MM.1S (cell line): Measurements from ENCODE around the gene SYNE2.

Experiments
- DNase-seq: peaks from one replicate; pipeline ENCODE4 v3.0.0-alpha.2; 2015
- H2AFZ ChIP-seq: fragments of 300-600 bp; sonication (generic); 2 replicates; pipeline ENCODE4 v1.6.0; 2016; ENCODE audit warnings: antibody characterized with exemption, low read length
- H3F3A ChIP-seq: fragments of 300-600 bp; sonication (generic); 2 replicates; pipeline ENCODE4 v1.6.1; 2016; ENCODE audit warnings: mild to moderate bottlenecking, antibody characterized with exemption, low read length, moderate library complexity, mixed read lengths; ENCODE audit not compliant: insufficient read depth
- H3K27ac ChIP-seq: fragments of 300-600 bp; sonication (generic); 2 replicates; pipeline ENCODE4 v1.5.1; 2016; ENCODE audit warnings: mild to moderate bottlenecking, low read length
- H3K27me3 ChIP-seq: fragments of 300-600 bp; sonication (generic); replicated peaks from 2 replicates; pipeline ENCODE4 v1.6.0; 2016; ENCODE audit warnings: low read length; ENCODE audit not compliant: insufficient read depth
- H3K36me3 ChIP-seq: fragments of 300-600 bp; sonication (generic); replicated peaks from 2 replicates; pipeline ENCODE4 v1.6.1; 2016; ENCODE audit warnings: mild to moderate bottlenecking, low read length, mixed read lengths; ENCODE audit not compliant: insufficient read depth
- H3K4me1 ChIP-seq: fragments of 300-600 bp; sonication (generic); 2 replicates; pipeline ENCODE4 v1.6.1; 2016; ENCODE audit warnings: low read length, mixed read lengths
- H3K4me2 ChIP-seq: fragments of 300-600 bp; sonication (generic); 2 replicates; pipeline ENCODE4 v1.6.0; 2016; ENCODE audit warnings: low read depth, low read length
- H3K4me3 ChIP-seq: fragments of 300-600 bp; sonication (generic); 2 replicates; pipeline ENCODE4 v1.5.1; 2016; ENCODE audit warnings: low read length, mixed read lengths
- H3K79me2 ChIP-seq: fragments of 300-600 bp; sonication (generic); 2 replicates; pipeline ENCODE4 v1.6.1; 2016; ENCODE audit warnings: mixed run types, low read length, mixed read lengths
- H3K9ac ChIP-seq: fragments of 300-600 bp; sonication (generic); 2 replicates; pipeline ENCODE4 v1.6.1; 2016; ENCODE audit warnings: low read length, mixed read lengths
- H3K9me2 ChIP-seq: fragments of 300-600 bp; sonication (generic); replicated peaks from 2 replicates; pipeline ENCODE4 v1.6.1; 2016; ENCODE audit warnings: mild to moderate bottlenecking, low read length, mixed read lengths; ENCODE audit not compliant: insufficient read depth
- H3K9me3 ChIP-seq: fragments of 300-600 bp; sonication (generic); replicated peaks from 2 replicates; pipeline ENCODE4 v1.6.1; 2016; ENCODE audit warnings: mild to moderate bottlenecking, low read length, mixed read lengths; ENCODE audit not compliant: insufficient read depth
- H4K20me1 ChIP-seq: fragments of 300-600 bp; sonication (generic); 2 replicates; pipeline ENCODE4 v1.6.1; 2016; ENCODE audit warnings: mild to moderate bottlenecking, low read length, moderate library complexity, mixed read lengths; ENCODE audit not compliant: insufficient read depth
- CTCF ChIP-seq: fragments of 300-600 bp; sonication (generic); IDR thresholded peaks from 2 replicates; pipeline ENCODE4 v1.5.1; 2016; ENCODE audit warnings: antibody characterized with exemption, low read length, mixed read lengths
- EZH2 ChIP-seq: fragments of 300-600 bp; sonication (generic); optimal IDR thresholded peaks from 2 replicates; pipeline ENCODE3; 2017; ENCODE audit warnings: low read depth, mild to moderate bottlenecking, antibody characterized with exemption, low read length, mixed read lengths
- EZH2phosphoT487 ChIP-seq: fragments of 300-600 bp; sonication (generic); IDR thresholded peaks from 2 replicates; pipeline ENCODE4 v1.6.1; 2018; ENCODE audit warnings: antibody characterized with exemption, low read length

SYNE2 gene

GRCh38 chr14:63833728-63834127 is 19.1 kb upstream of the SYNE2 start:
- TF ChIP-seq EZH2 (no peak), CTCF (no peak), EZH2phosphoT487 (no peak)
- H3K27me3 ChIP-seq = no peaks in the 10 kb centered on the region
- H3K9me2 ChIP-seq = no peaks in the 10 kb centered on the region
- H3K36me3 ChIP-seq = no peaks in the 10 kb centered on the region
- no peak overlapping the region for H3K27ac ChIP-seq
- no peaks in the 10 kb centered on the region for H3K4me1 ChIP-seq
- H2AFZ ChIP-seq = no peak overlapping the region
- no peak overlapping the region for H3K4me2 ChIP-seq
- H3K9ac ChIP-seq = no peak overlapping the region
- H4K20me1 ChIP-seq = no peaks in the 10 kb centered on the region
- H3F3A ChIP-seq = no peaks in the 10 kb centered on the region
- no peaks in the 10 kb centered on the region for H3K79me2 ChIP-seq
- no peak for DNase-seq
- H3K4me3 ChIP-seq = no peak overlapping the region
- H3K9me3 ChIP-seq = no peaks in the 10 kb centered on the region

DNA sequence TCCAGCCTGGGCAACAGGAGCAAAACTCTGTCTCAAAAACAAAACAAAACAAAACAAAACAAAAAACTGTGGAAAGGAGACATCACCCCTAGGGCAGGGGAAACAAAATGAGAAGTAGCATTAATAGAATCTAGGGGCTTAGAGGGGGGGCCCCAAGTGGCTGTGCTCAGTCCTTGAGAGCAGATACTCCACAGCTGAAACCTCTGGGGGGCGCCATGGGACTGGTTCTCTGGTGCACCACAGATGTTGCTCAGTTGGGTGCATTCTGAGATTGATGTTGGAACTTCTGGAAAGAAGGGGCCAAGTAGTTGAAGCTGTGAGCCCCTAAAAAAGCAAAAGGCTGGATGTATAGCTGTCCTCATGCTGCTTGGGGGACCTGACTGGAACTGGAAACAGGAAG is 11.8 kb upstream of the SYNE2 start:
- TF ChIP-seq CTCF (no peak; the same call in 1 of the 2 replicates), EZH2phosphoT487 (no peak), EZH2 (no peak)
- no peak overlapping the region for H2AFZ ChIP-seq
- H3K27me3 ChIP-seq = no peaks in the 10 kb centered on the region
- H4K20me1 ChIP-seq = no peaks in the 10 kb centered on the region
- no peak overlapping the region for H3K4me3 ChIP-seq
- no peaks in the 10 kb centered on the region for H3K79me2 ChIP-seq
- no peaks in the 10 kb centered on the region for H3K36me3 ChIP-seq
- no peak overlapping the region for H3K4me2 ChIP-seq
- no peak overlapping the region for H3K9ac ChIP-seq
- no peaks in the 10 kb centered on the region for H3K9me2 ChIP-seq
- no peaks in the 10 kb centered on the region for H3K4me1 ChIP-seq
- no peaks in the 10 kb centered on the region for H3F3A ChIP-seq
- no peaks in the 10 kb centered on the region for H3K9me3 ChIP-seq
- H3K27ac ChIP-seq = no peak overlapping the region
- no peak for DNase-seq

GRCh38 chr14:63843796-63844195 is 9.0 kb upstream of the SYNE2 start:
- no peaks in the 10 kb centered on the region for H4K20me1 ChIP-seq
- no peaks in the 10 kb centered on the region for H3K79me2 ChIP-seq
- no peak overlapping the region for H3K4me3 ChIP-seq
- no peak for DNase-seq
- H3K27ac ChIP-seq = no peak overlapping the region
- H3K4me1 ChIP-seq = no peaks in the 10 kb centered on the region
- H3K4me2 ChIP-seq = no peak overlapping the region
- no peak for TF ChIP-seq EZH2phosphoT487
- TF ChIP-seq EZH2 = no peak
- TF ChIP-seq CTCF = no peak
- no peaks in the 10 kb centered on the region for H3K27me3 ChIP-seq
- H3F3A ChIP-seq = no peaks in the 10 kb centered on the region
- no peaks in the 10 kb centered on the region for H3K9me2 ChIP-seq
- no peak overlapping the region for H3K9ac ChIP-seq
- no peaks in the 10 kb centered on the region for H3K9me3 ChIP-seq
- H2AFZ ChIP-seq = no peak overlapping the region
- no peaks in the 10 kb centered on the region for H3K36me3 ChIP-seq
